SK-N-MC (cell line): ENCODE measurements around the gene C1QTNF1.
A peak's percentile ranks its signal among the peaks of the same experiment; 100 is the strongest.

ENCODE experiments used
- DNase-seq: peaks from one replicate; pipeline ENCODE4 v3.0.0-alpha.2; 2011; ENCODE audit warnings: low read depth, low spot score
- H3K27ac ChIP-seq: fragments of 200-600 bp; sonication (generic); 2 replicates; pipeline ENCODE4 v1.5.1; 2016; ENCODE audit warnings: mixed run types
- H3K36me3 ChIP-seq: fragments of 200-600 bp; sonication (generic); 2 replicates; pipeline ENCODE4 v1.6.1; 2017; ENCODE audit warnings: antibody characterized with exemption, low read length, mixed read lengths; ENCODE audit not compliant: insufficient read depth
- H3K4me3 ChIP-seq: fragments of 200-600 bp; sonication (generic); 2 replicates; pipeline ENCODE4 v1.5.1; 2016
- H3K9ac ChIP-seq: fragments of 200-600 bp; sonication (generic); 2 replicates; pipeline ENCODE4 v1.8.0; 2017; ENCODE audit warnings: mixed run types, mixed read lengths; ENCODE audit not compliant: insufficient read length
- H3K9me3 ChIP-seq: fragments of 200-600 bp; sonication (generic); 2 replicates; pipeline ENCODE4 v1.6.1; 2017; ENCODE audit warnings: low read depth, mild to moderate bottlenecking, antibody characterized with exemption, low read length, moderate library complexity, mixed read lengths
- EZH2 ChIP-seq: fragments of 200-600 bp; sonication (generic); IDR thresholded peaks from one replicate; pipeline ENCODE4 v1.6.1; 2017; ENCODE audit warnings: antibody characterized with exemption
- FOXP2 ChIP-seq: optimal IDR thresholded peaks from 2 replicates; pipeline ENCODE3; 2011; ENCODE audit warnings: mild to moderate bottlenecking, moderate library complexity; ENCODE audit not compliant: insufficient read depth; ENCODE audit errors: extremely low read length, control extremely low read depth
- POLR2AphosphoS5 ChIP-seq: IDR thresholded peaks from 2 replicates; pipeline ENCODE4 v1.6.1; 2012; ENCODE audit warnings: mild to moderate bottlenecking, low read depth, low read length, borderline replicate concordance

C1QTNF1 gene

GRCh38 chr17:79023180-79023705 lies 726 bp upstream of the C1QTNF1 start:
- Histone ChIP-seq H3K4me3 (no peak overlapping the region), H3K9me3 (no peaks in the 10 kb centered on the region), H3K36me3 (no peaks in the 10 kb centered on the region), H3K27ac (no peak overlapping the region), H3K9ac (no peak overlapping the region)
- TF ChIP-seq FOXP2 (no peak), EZH2 (no peak), POLR2AphosphoS5 (no peak)
- no peak for DNase-seq

GRCh38 chr17:79024901-79025737 lies 1.1 kb downstream of the C1QTNF1 start:
- H3K27ac ChIP-seq = no peak overlapping the region

GRCh38 chr17:79026376-79027273 lies 2.7 kb downstream of the C1QTNF1 start:
- Histone ChIP-seq H3K9me3 (no peaks in the 10 kb centered on the region), H3K9ac (no peak overlapping the region), H3K36me3 (no peaks in the 10 kb centered on the region), H3K4me3 (peak overlapping the region; percentile 40), H3K27ac (no peak overlapping the region)
- no peak for TF ChIP-seq FOXP2
- no peak for TF ChIP-seq EZH2
- TF ChIP-seq POLR2AphosphoS5 = no peak
- DNase-seq = no peak

More at GRCh38 chr17:79024901-79025737, 1.1 kb downstream of the C1QTNF1 start:
- Histone ChIP-seq H3K4me3 (peak overlapping the region; percentile 81), H3K9me3 (no peaks in the 10 kb centered on the region), H3K36me3 (no peaks in the 10 kb centered on the region), H3K9ac (no peak overlapping the region)
- TF ChIP-seq EZH2 = no peak
- no peak for TF ChIP-seq POLR2AphosphoS5
- TF ChIP-seq FOXP2 = no peak
- DNase-seq = no peak

- Histone ChIP-seq H3K27ac (no peak overlapping the region), H3K9me3 (no peaks in the 10 kb centered on the region), H3K4me3 (peak overlapping the region; percentile 40; the same call in 1 of the 2 replicates), H3K9ac (no peak overlapping the region), H3K36me3 (no peaks in the 10 kb centered on the region)
- TF ChIP-seq EZH2 (no peak), POLR2AphosphoS5 (no peak), FOXP2 (no peak)
- DNase-seq = no peak
These were observed 3.4 kb downstream of the C1QTNF1 start for GRCh38 chr17:79027274-79027924.

GRCh38 chr17:79027925-79028491 lies 4.0 kb downstream of the C1QTNF1 start:
- DNase-seq = no peak
- Histone ChIP-seq H3K36me3 (no peaks in the 10 kb centered on the region), H3K4me3 (no peak overlapping the region), H3K9me3 (no peaks in the 10 kb centered on the region), H3K27ac (no peak overlapping the region), H3K9ac (no peak overlapping the region)
- TF ChIP-seq POLR2AphosphoS5 (no peak), EZH2 (no peak), FOXP2 (no peak)

- H3K4me3 ChIP-seq = no peak overlapping the region
- no peaks in the 10 kb centered on the region for H3K36me3 ChIP-seq
- TF ChIP-seq FOXP2 (no peak), POLR2AphosphoS5 (no peak), EZH2 (no peak)
- H3K27ac ChIP-seq = no peak overlapping the region
- H3K9me3 ChIP-seq = no peaks in the 10 kb centered on the region
- DNase-seq = no peak
- H3K9ac ChIP-seq = no peak overlapping the region
These were observed 4.7 kb downstream of the C1QTNF1 start for GRCh38 chr17:79028496-79029326.
